Heart left ventricle (tissue), 13 donors: ENCODE data around the gene MAFG.

Experiments
- CTCF ChIP-seq, 12 donors: fragments of 200-600 bp; sonication (generic) in 4 of 12; IDR thresholded peaks; one replicate each; pipeline versions ENCODE4 v1.5.0 to v1.8.0; 2018 to 2022; ENCODE audit warnings: antibody characterized with exemption in 12 of 12, mild to moderate bottlenecking in 5 of 12
- POLR2A ChIP-seq, 2 donors: fragments of 450-650 bp; IDR thresholded peaks; one replicate each; pipeline ENCODE4 v1.6.1; 2017; ENCODE audit warnings: antibody characterized with exemption in 2 of 2, mild to moderate bottlenecking in 2 of 2, moderate library complexity in 2 of 2
- donor health status: ischemic (EF 13 %, LVEDD 7.1; RV severe dilation, severe dysfunction).
- donor health status: DM: no; HTN: yes; CAD: no.
- donor health status: DM: no; HTN: no; CAD: no.
- donor health status: ischemic (EF 25% LVEDD 6.9; RV normal size, moderate dysfunction).
- donor health status: ischemic (EF 25% LVEDD 5.7; RV mildly dilated, moderate dysfunction).
- donor health status: ischemic (EF 35%, LVEDD 5.7; RV mildly dilated, moderate dysfunction).
- donor health status: nonischemic (EF 11% LVEDD 7.7; RV severe dilation, severe dysfunction).
- donor health status: DM: yes; HTN: yes; CAD: no.
- donor health status: PGD.
- donor health status: ischemic (EF 29% LVEDD 5.4; RV normal size, mild dysfunction).
- donor health status: nonischemic (EF 23%, LVEDD 6.1; RV moderate dilation, normal function).

GRCh38 chr17:81871387-81872230, 55.9 kb downstream of the MAFG start:
- TF ChIP-seq CTCF (IDR thresholded peaks at IDR 0.05) (peak in 11 of 12 donors; percentile 6 to 73 (median 52)), POLR2A (IDR thresholded peaks at IDR 0.05) (peak in 1 of 2 donors; percentile 95)
